Fibroblast of lung (primary cell): ENCODE results near the gene FBXL17. TPM values are rescaled to one million over a fixed set of nuclear protein-coding genes. Genes with fewer than 3 reads are reported as not detected.
"Not testable (repeated sequence)": the region's sequence is repeated elsewhere in the genome, so short reads cannot be mapped to it uniquely, and the experiment has no call there.

Source experiments
- DNase-seq, 2 donors: peaks; one replicate each; pipeline versions ENCODE4 v3.0.0 to v3.0.0-alpha.2; 2010; ENCODE audit warnings: low read depth in 2 of 2
- H2AFZ ChIP-seq: 2 replicates; pipeline ENCODE4 v1.5.1; 2012; ENCODE audit warnings: low read length, control low read depth, inconsistent platforms
- H3K27ac ChIP-seq: 2 replicates; pipeline ENCODE4 v1.5.1; 2011; ENCODE audit warnings: low read length, control low read depth; ENCODE audit not compliant: insufficient read depth
- H3K27me3 ChIP-seq: 2 replicates; pipeline ENCODE4 v1.5.1; 2011; ENCODE audit warnings: mild to moderate bottlenecking, low read length; ENCODE audit not compliant: control insufficient read depth, insufficient read depth
- H3K36me3 ChIP-seq: 2 replicates; pipeline ENCODE4 v1.5.1; 2011; ENCODE audit warnings: low read length; ENCODE audit not compliant: control insufficient read depth, insufficient read depth
- H3K4me1 ChIP-seq: 2 replicates; pipeline ENCODE4 v1.5.1; 2011; ENCODE audit warnings: low read length; ENCODE audit not compliant: control insufficient read depth, insufficient read depth; ENCODE audit errors: extremely low read depth
- H3K4me2 ChIP-seq: 2 replicates; pipeline ENCODE4 v1.5.1; 2011; ENCODE audit warnings: low read length, control low read depth; ENCODE audit not compliant: insufficient read depth; ENCODE audit errors: extremely low read depth
- H3K4me3 ChIP-seq, 4 experiments: fragments of 200-600 bp in 1 of 4; sonication (generic) in 1 of 4; replicated peaks in 1 of 4; 2 replicates each; pipeline ENCODE4 v1.5.1; 2011 to 2016; ENCODE audit warnings: low read length in 4 of 4, low read depth in 3 of 4, mild to moderate bottlenecking in 3 of 4, control low read depth in 2 of 4, inconsistent platforms in 1 of 4, mixed read lengths in 1 of 4; ENCODE audit not compliant: insufficient read depth in 1 of 4; ENCODE audit errors: control extremely low read depth in 1 of 4
- H3K79me2 ChIP-seq: 2 replicates; pipeline ENCODE4 v1.5.1; 2012; ENCODE audit warnings: mild to moderate bottlenecking, low read length, inconsistent platforms; ENCODE audit not compliant: control insufficient read depth, insufficient read depth
- H3K9ac ChIP-seq: 2 replicates; pipeline ENCODE4 v1.5.1; 2011; ENCODE audit warnings: mild to moderate bottlenecking, low read length, control low read depth; ENCODE audit not compliant: insufficient read depth
- H3K9me3 ChIP-seq: 2 replicates; pipeline ENCODE4 v1.5.1; 2012; ENCODE audit warnings: low read depth, low read length; ENCODE audit not compliant: control insufficient read depth, insufficient read depth
- H4K20me1 ChIP-seq: 2 replicates; pipeline ENCODE4 v1.5.1; 2011; ENCODE audit warnings: low read length; ENCODE audit not compliant: control insufficient read depth, insufficient read depth; ENCODE audit errors: extremely low read depth
- CTCF ChIP-seq, 2 donors: IDR thresholded peaks in 1 of 2; conservative IDR thresholded peaks in 1 of 2; 1 replicate in 1 of 2; 2 replicates in 1 of 2; pipeline ENCODE4 v1.5.1; 2011 to 2012; ENCODE audit warnings: low read length in 2 of 2, control low read depth in 1 of 2, inconsistent platforms in 1 of 2, low read depth in 1 of 2, mild to moderate bottlenecking in 1 of 2
- EZH2 ChIP-seq: IDR thresholded peaks from 2 replicates; pipeline ENCODE4 v1.5.1; 2012; ENCODE audit warnings: low read length, control low read depth, mild to moderate bottlenecking; ENCODE audit errors: missing control alignments
- polyA plus RNA-seq, 2 donors: library from polyadenylated mRNA; depleted of rRNA in 1 of 2; stranded (reverse) in 1 of 2; unstranded in 1 of 2; fragments of >200 nt; gene quantifications; 2 replicates each; pipeline ENCODE4 v1.2.1, GENCODE V29; 2011 to 2012; ENCODE audit warnings: missing spikeins in 1 of 2
- total RNA-seq: library from RNA; depleted of rRNA; stranded (reverse); fragments of >200 nt; gene quantifications from 2 replicates; pipeline ENCODE4 v1.2.1, GENCODE V29; 2014

FBXL17 gene
- total and polyA plus RNA-seq, 2 donors (not counting 1 experiment from before 2014, with no cell fraction given), result 7.1 to 8.3 TPM

- TF ChIP-seq EZH2 (no peak), CTCF (conservative IDR thresholded peaks at IDR 0.05 in 1 of 2, IDR thresholded peaks at IDR 0.05 in 1 of 2; ENCODE audit: low read depth in 1 of 2, low read length in 2 of 2) (no peak)
- no peaks in the 10 kb centered on the region for H3K4me1 ChIP-seq
- no peaks in the 10 kb centered on the region for H3K9me3 ChIP-seq
- H3K36me3 ChIP-seq, result no peaks in the 10 kb centered on the region
- H4K20me1 ChIP-seq, result no peaks in the 10 kb centered on the region
- no peak overlapping the region for H3K4me2 ChIP-seq
- H3K27me3 ChIP-seq, result no peaks in the 10 kb centered on the region
- DNase-seq, result no peak
- no peaks in the 10 kb centered on the region for H3K79me2 ChIP-seq
- H3K9ac ChIP-seq, result no peak overlapping the region
- no peak overlapping the region for H2AFZ ChIP-seq
- H3K27ac ChIP-seq, result no peak overlapping the region
- no peak overlapping the region for H3K4me3 ChIP-seq
Observed at GRCh38 chr5:108409786-108410185, 27.9 kb upstream of the FBXL17 start.

GRCh38 chr5:108405201-108405600 is 23.3 kb upstream of the FBXL17 start:
- not testable (repeated sequence) for H3K9me3 ChIP-seq, H3K36me3 ChIP-seq, H3K79me2 ChIP-seq, DNase-seq, H3K4me3 ChIP-seq, H2AFZ ChIP-seq, H3K4me2 ChIP-seq, H3K27ac ChIP-seq, H3K9ac ChIP-seq, H4K20me1 ChIP-seq, H3K4me1 ChIP-seq, H3K27me3 ChIP-seq

GRCh38 chr5:108398964-108399363 is 17.1 kb upstream of the FBXL17 start:
- DNase-seq, result no peak
- H2AFZ ChIP-seq, result no peak overlapping the region
- H3K9me3 ChIP-seq, result no peaks in the 10 kb centered on the region
- TF ChIP-seq EZH2 (no peak), CTCF (conservative IDR thresholded peaks at IDR 0.05 in 1 of 2, IDR thresholded peaks at IDR 0.05 in 1 of 2; ENCODE audit: low read depth in 1 of 2, low read length in 2 of 2) (no peak)
- H3K4me3 ChIP-seq, result no peak overlapping the region
- no peaks in the 10 kb centered on the region for H3K4me1 ChIP-seq
- no peaks in the 10 kb centered on the region for H3K79me2 ChIP-seq
- no peak overlapping the region for H3K4me2 ChIP-seq
- H3K9ac ChIP-seq, result no peak overlapping the region
- H3K27ac ChIP-seq, result no peak overlapping the region
- H3K27me3 ChIP-seq, result no peaks in the 10 kb centered on the region
- H3K36me3 ChIP-seq, result no peaks in the 10 kb centered on the region
- H4K20me1 ChIP-seq, result no peaks in the 10 kb centered on the region

- H3K4me2 ChIP-seq, H2AFZ ChIP-seq, H4K20me1 ChIP-seq, H3K79me2 ChIP-seq, H3K4me3 ChIP-seq, DNase-seq, H3K27me3 ChIP-seq, H3K27ac ChIP-seq, H3K36me3 ChIP-seq, H3K4me1 ChIP-seq, H3K9ac ChIP-seq, H3K9me3 ChIP-seq: not testable (repeated sequence)
Observed at GRCh38 chr5:108396837-108397236, 14.9 kb upstream of the FBXL17 start.
